GM12878 (cell line): ENCODE data around the gene KLF6. TPM values are rescaled to one million over a fixed set of nuclear protein-coding genes. Genes with fewer than 3 reads are reported as not detected.

ENCODE experiments used
- CEBPB ChIP-seq, 2 experiments: fragments of 150-350 bp in 1 of 2; IDR thresholded peaks; 2 replicates each; pipeline ENCODE4 v1.6.1; 2012 to 2014; ENCODE audit warnings: low read depth in 2 of 2, low read length in 2 of 2, borderline replicate concordance in 1 of 2, inconsistent platforms in 1 of 2
- GABPA ChIP-seq: IDR thresholded peaks from 2 replicates; pipeline ENCODE4 v1.6.1; 2014; ENCODE audit warnings: antibody characterized with exemption, low read depth, mild to moderate bottlenecking, inconsistent platforms
- JUNB ChIP-seq: IDR thresholded peaks from 2 replicates; pipeline ENCODE4 v1.6.1; 2016; ENCODE audit warnings: antibody characterized with exemption, mild to moderate bottlenecking
- KLF5 ChIP-seq: fragments of 450-650 bp; IDR thresholded peaks from 2 replicates; pipeline ENCODE4 v1.6.1; 2014; ENCODE audit warnings: mild to moderate bottlenecking; ENCODE audit not compliant: partially characterized antibody
- MEF2B ChIP-seq: fragments of 450-650 bp; IDR thresholded peaks from 2 replicates; pipeline ENCODE4 v1.6.1; 2018; ENCODE audit warnings: mild to moderate bottlenecking, moderate library complexity; ENCODE audit not compliant: partially characterized antibody, poor library complexity, severe bottlenecking
- MTA2 ChIP-seq: fragments of 450-650 bp; IDR thresholded peaks from 2 replicates; pipeline ENCODE4 v1.6.1; 2016; ENCODE audit warnings: low read depth, mild to moderate bottlenecking, moderate library complexity
- MYB ChIP-seq: fragments of 150-350 bp; IDR thresholded peaks from 2 replicates; pipeline ENCODE4 v1.6.1; 2014; ENCODE audit warnings: mild to moderate bottlenecking, low read depth, low read length, borderline replicate concordance
- NR2C1 ChIP-seq: fragments of 450-650 bp; IDR thresholded peaks from 2 replicates; pipeline ENCODE4 v1.6.1; 2017; ENCODE audit warnings: antibody characterized with exemption, mild to moderate bottlenecking, moderate library complexity
- PML ChIP-seq: IDR thresholded peaks from 2 replicates; pipeline ENCODE4 v1.6.1; 2012; ENCODE audit warnings: low read length, inconsistent platforms
- RAD21 ChIP-seq: IDR thresholded peaks from 2 replicates; pipeline ENCODE4 v1.6.1; 2011; ENCODE audit warnings: mild to moderate bottlenecking, low read depth, low read length, moderate library complexity; ENCODE audit not compliant: insufficient read depth
- RBBP5 ChIP-seq: fragments of 200-600 bp; sonication (generic); conservative IDR thresholded peaks from 2 replicates; pipeline ENCODE4 v1.6.1; 2016
- TBL1XR1 ChIP-seq: IDR thresholded peaks from 2 replicates; pipeline ENCODE4 v1.6.1; 2012; ENCODE audit warnings: low read depth, low read length, improper control_type of control experiment
- ZNF274 ChIP-seq: IDR thresholded peaks from one replicate; pipeline ENCODE4 v1.8.0; 2011; ENCODE audit not compliant: insufficient read length, insufficient read depth
- ZZZ3 ChIP-seq: IDR thresholded peaks from 2 replicates; pipeline ENCODE4 v1.6.1; 2011; ENCODE audit warnings: low read depth; ENCODE audit not compliant: control insufficient read depth, insufficient read length
- polyA plus RNA-seq, 11 experiments: library from polyadenylated mRNA; depleted of rRNA in 4 of 11; unstranded in 6 of 11; stranded (reverse) in 5 of 11; fragments of >200 nt; fragmentation: Nextera tagmentation in 4 of 11; fragmentation: Illumina TruSeq in 1 of 11; extraction: Ambion mirVana in 4 of 11; extraction: Trizol in 1 of 11; gene quantifications; 1 replicate in 1 of 11; 2 replicates in 10 of 11; pipeline versions ENCODE4 v1.2.1 to v1.2.3, GENCODE V29; 2011 to 2016; ENCODE audit warnings: inconsistent platforms in 2 of 11, missing spikeins in 2 of 11, low read depth in 1 of 11
- total RNA-seq, 4 experiments: library from RNA; depleted of rRNA in 3 of 4; stranded (reverse); fragments of >200 nt in 3 of 4; fragmentation: Illumina TruSeq in 1 of 4; extraction: Trizol in 1 of 4; gene quantifications; 2 replicates each; pipeline versions ENCODE4 v1.2.1 to v1.2.3, GENCODE V29; 2013 to 2021
- TF ChIP-seq, protein P1 (sequence below): fragments of 450-650 bp; formaldehyde crosslinking; IDR thresholded peaks from 2 replicates; pipeline ENCODE4 v1.4.0; 2022; ENCODE audit warnings: mild to moderate bottlenecking, moderate library complexity
- TF ChIP-seq, protein P2 (sequence below): fragments of 450-650 bp; IDR thresholded peaks from 2 replicates; pipeline ENCODE4 v1.6.1; 2014; ENCODE audit warnings: mild to moderate bottlenecking
- TF ChIP-seq, protein P3 (sequence below): IDR thresholded peaks from 2 replicates; pipeline ENCODE4 v1.6.1; 2011; ENCODE audit warnings: mild to moderate bottlenecking, low read depth, low read length, moderate library complexity; ENCODE audit not compliant: insufficient replicate concordance
- TF ChIP-seq, protein P4 (sequence below): fragments of 450-650 bp; IDR thresholded peaks from 2 replicates; pipeline ENCODE4 v1.6.1; 2017; ENCODE audit warnings: mild to moderate bottlenecking, moderate library complexity
- TF ChIP-seq, protein P5 (sequence below): fragments of 450-650 bp; IDR thresholded peaks from 2 replicates; pipeline ENCODE4 v1.6.1; 2017; ENCODE audit warnings: mild to moderate bottlenecking

Gene KLF6
- total and polyA plus RNA-seq, 10 of the 15 experiments (the other 5 are each of a cell fraction or from before 2014, with no cell fraction given): 7.4 to 54.1 (median 23.5) TPM

DNA sequence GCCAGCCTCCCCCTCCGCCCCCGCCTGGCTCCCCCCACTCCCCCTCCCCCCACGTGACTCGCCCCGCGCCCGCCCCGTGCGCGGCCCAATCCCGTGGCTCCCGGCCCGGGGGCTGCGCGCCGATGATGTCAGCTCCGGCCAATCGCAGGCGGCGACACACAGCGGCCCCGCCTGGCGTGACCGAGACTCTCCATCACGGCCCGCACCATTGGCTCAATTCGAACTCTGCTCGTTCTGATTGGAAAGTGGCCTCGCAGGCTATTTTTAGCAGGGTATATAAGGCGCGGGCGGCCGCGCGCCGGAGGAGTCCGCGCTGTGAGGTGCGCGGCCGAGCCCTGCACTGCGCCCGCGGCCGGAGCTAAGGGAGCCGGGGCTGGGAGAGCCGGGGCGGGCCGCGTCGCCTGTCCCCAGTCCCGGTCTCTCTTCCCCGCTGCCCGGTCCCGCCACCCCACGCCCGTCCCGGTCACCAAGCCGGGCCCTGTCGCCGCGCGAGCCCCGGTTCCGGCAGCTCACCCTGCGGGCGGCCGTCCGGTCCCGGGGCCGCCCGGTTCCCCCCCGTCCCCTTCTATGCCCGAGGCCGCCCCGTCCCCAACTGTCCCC lies 342 bp upstream of the KLF6 start (continued):
- TF ChIP-seq, protein P1, sequence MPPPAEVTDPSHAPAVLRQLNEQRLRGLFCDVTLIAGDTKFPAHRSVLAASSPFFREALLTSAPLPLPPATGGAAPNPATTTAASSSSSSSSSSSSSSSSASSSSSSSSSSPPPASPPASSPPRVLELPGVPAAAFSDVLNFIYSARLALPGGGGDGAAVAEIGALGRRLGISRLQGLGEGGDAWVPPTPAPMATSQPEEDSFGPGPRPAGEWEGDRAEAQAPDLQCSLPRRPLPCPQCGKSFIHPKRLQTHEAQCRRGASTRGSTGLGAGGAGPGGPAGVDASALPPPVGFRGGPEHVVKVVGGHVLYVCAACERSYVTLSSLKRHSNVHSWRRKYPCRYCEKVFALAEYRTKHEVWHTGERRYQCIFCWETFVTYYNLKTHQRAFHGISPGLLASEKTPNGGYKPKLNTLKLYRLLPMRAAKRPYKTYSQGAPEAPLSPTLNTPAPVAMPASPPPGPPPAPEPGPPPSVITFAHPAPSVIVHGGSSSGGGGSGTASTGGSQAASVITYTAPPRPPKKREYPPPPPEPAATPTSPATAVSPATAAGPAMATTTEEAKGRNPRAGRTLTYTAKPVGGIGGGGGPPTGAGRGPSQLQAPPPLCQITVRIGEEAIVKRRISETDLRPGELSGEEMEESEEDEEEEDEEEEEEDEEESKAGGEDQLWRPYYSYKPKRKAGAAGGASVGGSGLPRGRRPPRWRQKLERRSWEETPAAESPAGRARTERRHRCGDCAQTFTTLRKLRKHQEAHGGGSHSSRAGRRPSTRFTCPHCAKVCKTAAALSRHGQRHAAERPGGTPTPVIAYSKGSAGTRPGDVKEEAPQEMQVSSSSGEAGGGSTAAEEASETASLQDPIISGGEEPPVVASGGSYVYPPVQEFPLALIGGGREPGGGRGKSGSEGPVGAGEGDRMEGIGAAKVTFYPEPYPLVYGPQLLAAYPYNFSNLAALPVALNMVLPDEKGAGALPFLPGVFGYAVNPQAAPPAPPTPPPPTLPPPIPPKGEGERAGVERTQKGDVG (CRISPR knock-in tag): no peak
- TF ChIP-seq NR2C1 (0 out of 2 replicates have a peak, but pooled peaks have one; percentile 17), RAD21 (no peak), PML (peak; percentile 97; the same call in 1 of the 2 replicates), KLF5 (peak; percentile 40), CEBPB (IDR thresholded peaks at IDR 0.05; ENCODE audit: borderline replicate concordance in 1 of 2, low read depth in 2 of 2, low read length in 2 of 2) (no peak), JUNB (no peak), GABPA (no peak), MEF2B (peak; percentile 86), MYB (0 out of 2 replicates have a peak, but pooled peaks have one; percentile 58), TBL1XR1 (no peak; the same call in 1 of the 2 replicates), ZZZ3 (no peak), RBBP5 (no peak), MTA2 (no peak), ZNF274 (no peak)
- TF ChIP-seq, protein P2, sequence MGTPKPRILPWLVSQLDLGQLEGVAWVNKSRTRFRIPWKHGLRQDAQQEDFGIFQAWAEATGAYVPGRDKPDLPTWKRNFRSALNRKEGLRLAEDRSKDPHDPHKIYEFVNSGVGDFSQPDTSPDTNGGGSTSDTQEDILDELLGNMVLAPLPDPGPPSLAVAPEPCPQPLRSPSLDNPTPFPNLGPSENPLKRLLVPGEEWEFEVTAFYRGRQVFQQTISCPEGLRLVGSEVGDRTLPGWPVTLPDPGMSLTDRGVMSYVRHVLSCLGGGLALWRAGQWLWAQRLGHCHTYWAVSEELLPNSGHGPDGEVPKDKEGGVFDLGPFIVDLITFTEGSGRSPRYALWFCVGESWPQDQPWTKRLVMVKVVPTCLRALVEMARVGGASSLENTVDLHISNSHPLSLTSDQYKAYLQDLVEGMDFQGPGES: peak; percentile 83
- TF ChIP-seq, protein P3, sequence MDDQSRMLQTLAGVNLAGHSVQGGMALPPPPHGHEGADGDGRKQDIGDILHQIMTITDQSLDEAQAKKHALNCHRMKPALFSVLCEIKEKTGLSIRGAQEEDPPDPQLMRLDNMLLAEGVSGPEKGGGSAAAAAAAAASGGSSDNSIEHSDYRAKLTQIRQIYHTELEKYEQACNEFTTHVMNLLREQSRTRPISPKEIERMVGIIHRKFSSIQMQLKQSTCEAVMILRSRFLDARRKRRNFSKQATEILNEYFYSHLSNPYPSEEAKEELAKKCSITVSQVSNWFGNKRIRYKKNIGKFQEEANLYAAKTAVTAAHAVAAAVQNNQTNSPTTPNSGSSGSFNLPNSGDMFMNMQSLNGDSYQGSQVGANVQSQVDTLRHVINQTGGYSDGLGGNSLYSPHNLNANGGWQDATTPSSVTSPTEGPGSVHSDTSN: peak; percentile 8
- TF ChIP-seq, protein P4, sequence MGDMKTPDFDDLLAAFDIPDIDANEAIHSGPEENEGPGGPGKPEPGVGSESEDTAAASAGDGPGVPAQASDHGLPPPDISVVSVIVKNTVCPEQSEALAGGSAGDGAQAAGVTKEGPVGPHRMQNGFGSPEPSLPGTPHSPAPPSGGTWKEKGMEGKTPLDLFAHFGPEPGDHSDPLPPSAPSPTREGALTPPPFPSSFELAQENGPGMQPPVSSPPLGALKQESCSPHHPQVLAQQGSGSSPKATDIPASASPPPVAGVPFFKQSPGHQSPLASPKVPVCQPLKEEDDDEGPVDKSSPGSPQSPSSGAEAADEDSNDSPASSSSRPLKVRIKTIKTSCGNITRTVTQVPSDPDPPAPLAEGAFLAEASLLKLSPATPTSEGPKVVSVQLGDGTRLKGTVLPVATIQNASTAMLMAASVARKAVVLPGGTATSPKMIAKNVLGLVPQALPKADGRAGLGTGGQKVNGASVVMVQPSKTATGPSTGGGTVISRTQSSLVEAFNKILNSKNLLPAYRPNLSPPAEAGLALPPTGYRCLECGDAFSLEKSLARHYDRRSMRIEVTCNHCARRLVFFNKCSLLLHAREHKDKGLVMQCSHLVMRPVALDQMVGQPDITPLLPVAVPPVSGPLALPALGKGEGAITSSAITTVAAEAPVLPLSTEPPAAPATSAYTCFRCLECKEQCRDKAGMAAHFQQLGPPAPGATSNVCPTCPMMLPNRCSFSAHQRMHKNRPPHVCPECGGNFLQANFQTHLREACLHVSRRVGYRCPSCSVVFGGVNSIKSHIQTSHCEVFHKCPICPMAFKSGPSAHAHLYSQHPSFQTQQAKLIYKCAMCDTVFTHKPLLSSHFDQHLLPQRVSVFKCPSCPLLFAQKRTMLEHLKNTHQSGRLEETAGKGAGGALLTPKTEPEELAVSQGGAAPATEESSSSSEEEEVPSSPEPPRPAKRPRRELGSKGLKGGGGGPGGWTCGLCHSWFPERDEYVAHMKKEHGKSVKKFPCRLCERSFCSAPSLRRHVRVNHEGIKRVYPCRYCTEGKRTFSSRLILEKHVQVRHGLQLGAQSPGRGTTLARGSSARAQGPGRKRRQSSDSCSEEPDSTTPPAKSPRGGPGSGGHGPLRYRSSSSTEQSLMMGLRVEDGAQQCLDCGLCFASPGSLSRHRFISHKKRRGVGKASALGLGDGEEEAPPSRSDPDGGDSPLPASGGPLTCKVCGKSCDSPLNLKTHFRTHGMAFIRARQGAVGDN: peak; percentile 93
- TF ChIP-seq, protein P5, sequence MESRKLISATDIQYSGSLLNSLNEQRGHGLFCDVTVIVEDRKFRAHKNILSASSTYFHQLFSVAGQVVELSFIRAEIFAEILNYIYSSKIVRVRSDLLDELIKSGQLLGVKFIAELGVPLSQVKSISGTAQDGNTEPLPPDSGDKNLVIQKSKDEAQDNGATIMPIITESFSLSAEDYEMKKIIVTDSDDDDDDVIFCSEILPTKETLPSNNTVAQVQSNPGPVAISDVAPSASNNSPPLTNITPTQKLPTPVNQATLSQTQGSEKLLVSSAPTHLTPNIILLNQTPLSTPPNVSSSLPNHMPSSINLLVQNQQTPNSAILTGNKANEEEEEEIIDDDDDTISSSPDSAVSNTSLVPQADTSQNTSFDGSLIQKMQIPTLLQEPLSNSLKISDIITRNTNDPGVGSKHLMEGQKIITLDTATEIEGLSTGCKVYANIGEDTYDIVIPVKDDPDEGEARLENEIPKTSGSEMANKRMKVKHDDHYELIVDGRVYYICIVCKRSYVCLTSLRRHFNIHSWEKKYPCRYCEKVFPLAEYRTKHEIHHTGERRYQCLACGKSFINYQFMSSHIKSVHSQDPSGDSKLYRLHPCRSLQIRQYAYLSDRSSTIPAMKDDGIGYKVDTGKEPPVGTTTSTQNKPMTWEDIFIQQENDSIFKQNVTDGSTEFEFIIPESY: no peak
